ENCODE measurements around the gene SLC6A14.

DNA sequence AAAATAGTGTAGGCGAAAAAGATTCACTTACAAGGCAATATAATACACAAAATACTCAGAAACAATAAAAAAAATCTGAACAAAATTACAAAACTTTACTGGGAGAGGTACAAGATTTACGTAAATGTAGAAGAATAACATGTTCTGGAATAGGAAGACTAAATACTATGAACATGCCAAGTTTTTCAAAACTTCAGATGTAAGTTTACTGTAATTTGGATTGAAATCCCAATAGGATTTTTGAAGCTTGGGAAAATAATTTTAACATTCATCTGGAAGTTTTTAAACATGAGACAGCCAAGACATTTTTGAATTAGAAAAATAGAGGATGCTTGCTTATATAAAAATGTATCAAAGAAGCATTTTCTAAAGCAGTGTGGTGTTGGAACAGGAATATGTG lies 56.9 kb downstream of the SLC6A14 start:
- TF ChIP-seq, protein P1, sequence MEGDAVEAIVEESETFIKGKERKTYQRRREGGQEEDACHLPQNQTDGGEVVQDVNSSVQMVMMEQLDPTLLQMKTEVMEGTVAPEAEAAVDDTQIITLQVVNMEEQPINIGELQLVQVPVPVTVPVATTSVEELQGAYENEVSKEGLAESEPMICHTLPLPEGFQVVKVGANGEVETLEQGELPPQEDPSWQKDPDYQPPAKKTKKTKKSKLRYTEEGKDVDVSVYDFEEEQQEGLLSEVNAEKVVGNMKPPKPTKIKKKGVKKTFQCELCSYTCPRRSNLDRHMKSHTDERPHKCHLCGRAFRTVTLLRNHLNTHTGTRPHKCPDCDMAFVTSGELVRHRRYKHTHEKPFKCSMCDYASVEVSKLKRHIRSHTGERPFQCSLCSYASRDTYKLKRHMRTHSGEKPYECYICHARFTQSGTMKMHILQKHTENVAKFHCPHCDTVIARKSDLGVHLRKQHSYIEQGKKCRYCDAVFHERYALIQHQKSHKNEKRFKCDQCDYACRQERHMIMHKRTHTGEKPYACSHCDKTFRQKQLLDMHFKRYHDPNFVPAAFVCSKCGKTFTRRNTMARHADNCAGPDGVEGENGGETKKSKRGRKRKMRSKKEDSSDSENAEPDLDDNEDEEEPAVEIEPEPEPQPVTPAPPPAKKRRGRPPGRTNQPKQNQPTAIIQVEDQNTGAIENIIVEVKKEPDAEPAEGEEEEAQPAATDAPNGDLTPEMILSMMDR (IDR thresholded peaks at IDR 0.05; ENCODE audit: borderline replicate concordance, extremely low read depth, low read length, poor library complexity, severe bottlenecking): no peak
- no peak for TF ChIP-seq EZH2 (IDR thresholded peaks at IDR 0.05; ENCODE audit: borderline replicate concordance, low read depth, low read length, severe bottlenecking)
